Endothelial cell of hepatic sinusoid (primary cell): ENCODE results near the gene AP1S3.
"Not testable (repeated sequence)": the region's sequence is repeated elsewhere in the genome, so short reads cannot be mapped to it uniquely, and the experiment has no call there.

Experiments
- in situ Hi-C: cut with HindIII; loops from 2 replicates; pipeline ENCODE4 v1.10.0; 2017; ENCODE audit warnings: low sequenced_read_pairs

Gene AP1S3

GRCh38 chr2:223854741-223855140, 17.4 kb upstream of the AP1S3 start:
- in situ Hi-C loops: no loop called here

DNA sequence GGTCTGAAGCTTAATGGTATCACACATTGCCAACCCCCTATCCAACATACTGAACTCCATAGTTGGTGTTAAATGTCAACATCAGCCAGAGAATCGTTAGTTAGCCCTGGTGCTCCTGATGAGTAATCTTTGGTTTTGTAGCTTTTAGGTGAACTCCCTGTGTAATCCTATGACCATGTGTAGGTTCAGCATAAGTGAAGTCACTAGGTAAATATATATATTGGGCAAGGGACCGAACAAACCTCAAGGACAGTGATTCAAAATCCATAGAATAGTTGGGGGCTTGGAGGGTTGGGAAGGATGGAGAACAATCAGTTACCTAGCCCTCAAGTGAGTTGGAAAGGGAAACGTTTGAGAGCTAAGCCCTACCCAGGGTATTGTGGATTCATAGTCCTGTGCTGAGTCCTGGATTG, 16.0 kb upstream of the AP1S3 start:
- in situ Hi-C loops: no loop called here

DNA sequence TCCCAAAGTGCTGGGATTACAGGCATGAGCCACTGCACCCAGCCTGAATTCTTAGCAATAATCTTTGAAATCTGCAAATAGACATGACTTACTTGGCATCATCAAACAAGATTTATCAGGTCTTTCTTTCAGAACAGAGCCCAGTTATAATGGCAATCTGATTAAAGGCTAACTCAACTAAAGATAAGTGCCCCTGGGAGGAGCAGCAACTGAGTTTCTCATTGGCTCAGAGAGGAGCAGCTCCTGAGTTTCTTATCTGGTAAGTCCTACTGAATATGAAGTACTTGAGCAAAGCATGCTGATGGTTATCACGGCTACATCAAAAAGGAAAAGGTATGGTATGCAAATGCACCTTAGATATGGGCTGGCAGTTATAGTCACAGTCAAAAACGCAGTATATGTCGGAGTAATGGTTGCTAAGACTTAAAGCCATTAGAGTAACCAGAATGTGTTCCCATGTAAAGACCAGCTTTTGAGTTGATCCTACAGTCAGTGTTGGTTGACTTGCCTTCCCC, 15.0 kb upstream of the AP1S3 start:
- in situ Hi-C loops: no loop called here

DNA sequence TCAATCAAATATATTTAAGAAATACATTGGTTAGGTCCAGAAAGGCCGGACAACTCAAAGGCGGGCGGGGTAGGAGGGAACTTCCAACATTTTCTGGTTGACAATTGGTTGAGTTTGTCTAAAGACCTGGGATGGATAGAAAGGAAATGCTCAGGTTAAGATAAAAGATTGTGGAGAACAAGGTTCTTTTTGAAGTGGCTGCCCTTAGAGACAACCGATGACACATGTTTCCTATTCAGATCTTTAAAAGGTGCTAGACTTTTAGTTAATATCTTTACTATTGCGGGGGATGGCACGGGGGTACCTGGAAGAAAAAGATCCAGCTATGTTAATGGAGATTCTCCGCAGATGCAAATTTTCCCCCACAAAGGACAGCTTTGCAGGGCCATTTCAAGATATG, 10.0 kb upstream of the AP1S3 start:
- in situ Hi-C loops: no loop called here

DNA sequence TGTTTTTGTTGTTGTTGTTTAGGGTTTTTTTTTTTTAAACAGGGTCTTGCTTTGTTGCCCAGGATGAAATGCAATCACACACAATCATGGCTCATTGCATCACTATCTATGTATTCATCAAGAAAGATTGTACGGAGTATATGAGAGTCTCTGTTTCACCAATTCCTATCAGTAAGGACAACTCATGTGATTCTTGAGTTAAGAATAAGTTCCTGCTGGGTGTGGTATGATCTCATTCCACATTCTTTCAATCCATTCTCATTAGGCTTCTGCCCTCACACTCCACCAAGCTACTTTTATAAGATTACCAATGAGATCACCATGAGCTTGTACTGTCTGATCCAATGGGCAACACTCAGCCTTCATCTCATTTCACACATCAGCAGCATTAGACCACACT, 9.1 kb upstream of the AP1S3 start:
- in situ Hi-C loops: no loop called here

GRCh38 chr2:223841436-223842190, 4.2 kb upstream of the AP1S3 start:
- in situ Hi-C loops: no loop called here

- in situ Hi-C loops: no loop called here
Measured at GRCh38 chr2:223835701-223836532, 1.5 kb downstream of the AP1S3 start.

GRCh38 chr2:223834431-223834830, 3.0 kb downstream of the AP1S3 start:
- in situ Hi-C loops: no loop called here

- in situ Hi-C loops: no loop called here
Measured at GRCh38 chr2:223832241-223832903, 5.0 kb downstream of the AP1S3 start.

- in situ Hi-C loops: no loop called here
Measured at GRCh38 chr2:223829128-223829527, 8.3 kb downstream of the AP1S3 start.

DNA sequence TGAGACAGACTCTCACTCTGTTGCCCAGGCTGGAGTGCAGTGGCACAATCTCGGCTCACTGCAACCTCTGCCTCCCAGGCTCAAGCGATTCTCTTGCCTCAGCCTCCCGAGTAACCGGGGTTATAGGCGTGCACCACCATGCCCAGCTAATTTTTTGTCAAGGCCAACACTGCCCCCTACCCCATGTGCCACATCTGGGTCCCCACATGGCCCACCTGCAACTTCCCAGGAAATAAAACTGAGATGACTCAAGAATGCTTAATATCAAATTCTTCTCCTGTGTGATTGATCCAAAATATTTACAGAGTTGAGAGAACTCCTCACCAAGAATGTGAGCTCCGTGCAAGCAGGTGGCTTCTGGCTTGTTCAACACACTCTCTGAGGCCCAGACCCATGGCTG, 9.1 kb downstream of the AP1S3 start:
- in situ Hi-C loops: no loop called here

- in situ Hi-C loops: no loop called here
Measured at GRCh38 chr2:223826995-223827394, 10.4 kb downstream of the AP1S3 start.

DNA sequence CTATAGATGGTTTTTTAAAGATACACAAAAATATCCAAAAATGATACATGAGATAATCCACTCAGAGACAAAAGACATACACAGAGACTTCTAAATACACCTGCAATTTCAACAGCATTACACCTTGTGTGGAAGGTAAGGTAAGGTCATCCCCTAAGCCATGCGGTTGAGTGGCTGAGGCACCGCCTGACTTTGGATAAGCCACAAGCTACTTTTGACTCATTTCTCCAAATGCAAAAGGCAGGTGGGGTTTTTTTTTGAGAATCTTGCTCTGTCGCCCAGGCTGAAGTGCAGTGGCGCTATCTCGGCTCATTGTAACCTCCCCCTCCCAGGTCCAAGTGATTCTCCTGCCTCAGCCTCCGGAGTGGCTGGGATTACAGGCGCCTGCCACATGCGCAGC, 13.1 kb downstream of the AP1S3 start:
- in situ Hi-C loops: no loop called here

- in situ Hi-C loops: no loop called here
Measured at GRCh38 chr2:223822818-223823217, 14.6 kb downstream of the AP1S3 start.

GRCh38 chr2:223820549-223820948, 16.8 kb downstream of the AP1S3 start:
- in situ Hi-C loops: no loop called here

GRCh38 chr2:223819891-223820290, 17.5 kb downstream of the AP1S3 start:
- in situ Hi-C loops: no loop called here

DNA sequence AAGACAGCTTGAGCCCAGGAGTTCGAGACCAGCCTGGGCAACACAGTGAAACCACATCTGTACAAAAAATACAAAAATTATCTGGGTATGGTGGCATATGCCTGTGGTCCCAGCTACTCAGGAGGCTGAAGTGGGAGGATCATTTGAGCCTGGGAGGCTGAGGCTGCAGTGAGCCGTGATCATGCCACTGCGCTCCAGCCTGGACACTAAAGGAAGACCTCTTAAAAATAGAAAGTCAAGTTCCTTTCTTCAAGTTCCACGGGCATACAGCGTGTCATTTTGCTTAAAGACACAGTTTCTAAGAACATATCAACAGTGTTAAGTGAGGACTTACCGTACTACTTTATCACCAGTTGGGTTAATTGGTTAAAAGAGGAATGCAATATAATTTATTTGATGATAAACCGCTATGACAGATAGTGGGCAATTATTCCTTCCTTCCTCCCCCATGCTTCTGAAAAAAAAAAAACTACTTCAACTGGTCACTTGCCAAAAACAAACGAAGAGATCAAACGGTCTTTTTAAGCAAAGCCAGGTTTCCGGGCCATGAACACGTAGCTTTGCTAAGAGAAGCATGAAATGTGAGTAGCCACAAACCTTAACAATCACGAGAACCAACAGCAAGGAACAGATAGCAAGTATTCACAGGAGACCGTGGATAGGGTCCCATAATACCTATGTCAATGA, 21.4 kb downstream of the AP1S3 start:
- in situ Hi-C loops: no loop called here

DNA sequence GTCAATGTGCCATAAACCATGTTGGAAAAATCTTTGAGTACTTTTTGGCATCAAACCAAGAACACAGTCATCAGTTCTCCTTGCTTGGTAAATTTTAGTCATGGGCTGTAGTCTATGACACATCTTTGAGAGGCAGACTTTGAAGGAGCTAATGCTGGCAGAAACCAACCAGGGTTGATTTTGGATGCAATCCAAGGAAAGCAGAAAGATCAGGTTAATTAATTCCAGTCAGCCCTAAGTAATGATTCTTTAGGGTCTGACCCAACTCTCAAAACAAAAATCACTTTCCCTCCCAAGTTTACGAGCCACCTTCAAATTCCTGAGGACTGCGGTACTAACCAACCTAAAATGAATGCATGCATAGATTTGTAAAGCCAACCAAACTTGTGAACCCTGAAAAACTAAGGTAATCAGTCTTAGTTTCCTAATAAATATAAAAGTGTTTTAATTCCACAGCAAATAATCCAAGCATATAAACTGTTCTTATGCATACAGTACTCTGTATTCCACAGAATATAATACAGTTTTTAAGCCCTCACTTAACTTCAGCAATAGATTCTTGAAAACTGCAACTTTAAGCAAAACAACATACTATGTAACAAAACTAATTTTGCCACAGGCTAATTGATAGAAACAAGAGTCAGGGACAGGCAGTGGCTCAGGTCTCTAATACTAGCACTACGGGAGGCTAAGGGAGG, 22.0 kb downstream of the AP1S3 start:
- in situ Hi-C loops: no loop called here

GRCh38 chr2:223814764-223815163, 22.6 kb downstream of the AP1S3 start:
- in situ Hi-C loops: not testable (repeated sequence)

DNA sequence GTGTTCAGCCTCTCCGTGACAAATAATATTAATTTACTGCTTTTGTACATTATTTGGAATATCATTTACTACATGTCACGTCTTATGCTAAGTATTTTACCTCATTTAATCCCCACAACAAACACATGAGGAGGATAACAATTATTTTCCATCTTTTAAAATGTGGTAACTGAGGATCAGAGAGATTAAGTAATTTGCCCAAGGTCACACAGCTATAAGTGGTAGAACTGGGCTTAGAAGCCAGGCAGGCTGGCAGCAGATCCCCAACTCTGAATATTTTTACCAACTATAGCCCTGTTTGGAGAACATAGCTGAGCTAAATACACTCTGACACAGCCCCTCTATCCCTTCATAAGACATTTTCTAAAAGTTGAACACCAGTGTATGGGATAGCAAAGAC, 24.1 kb downstream of the AP1S3 start:
- in situ Hi-C loops: no loop called here
